Measurements from ENCODE around the gene PRRT1B.

PRRT1B gene

GRCh38 chr9:131562032-131562959 lies 17.0 kb downstream of the PRRT1B start:
- H3K36me3 ChIP-seq (ENCODE audit: control insufficient read depth, insufficient read depth, low read length): no peaks in the 10 kb centered on the region
- no peak overlapping the region for H3K4me3 ChIP-seq (ENCODE audit: low read length)
- H3K27ac ChIP-seq (ENCODE audit: low read depth, low read length): no peak overlapping the region
- H3K9ac ChIP-seq (ENCODE audit: low read length): no peak overlapping the region
- no peaks in the 10 kb centered on the region for H3K27me3 ChIP-seq (ENCODE audit: control insufficient read depth, insufficient read depth, low read length)
- H3K4me1 ChIP-seq (ENCODE audit: control insufficient read depth, insufficient read depth, low read length): no peaks in the 10 kb centered on the region

DNA sequence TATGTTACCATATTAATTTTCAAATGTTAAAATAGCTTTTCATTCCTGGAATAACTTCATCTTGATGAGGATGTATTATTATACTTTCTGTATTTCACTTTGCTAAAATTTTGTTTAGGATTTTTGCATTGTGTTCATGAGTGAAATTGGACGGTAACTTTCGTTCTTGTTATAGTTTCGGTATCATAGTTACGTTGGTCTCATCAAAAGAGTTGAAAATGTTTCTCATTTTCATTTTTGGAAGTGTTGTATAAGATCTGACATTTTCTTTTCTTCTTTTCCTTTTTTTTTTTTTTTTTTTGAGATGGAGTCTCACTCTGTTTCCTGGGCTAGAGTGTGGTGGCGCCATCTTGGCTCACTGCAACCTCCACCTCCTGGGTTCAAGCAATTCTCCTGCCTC lies 20.0 kb downstream of the PRRT1B start:
- Histone ChIP-seq H3K27me3 (ENCODE audit: control insufficient read depth, insufficient read depth, low read length) (no peaks in the 10 kb centered on the region), H3K9ac (ENCODE audit: low read length) (no peak overlapping the region), H3K36me3 (ENCODE audit: control insufficient read depth, insufficient read depth, low read length) (peaks cover 2% of the 10 kb centered on the region), H3K4me1 (ENCODE audit: control insufficient read depth, insufficient read depth, low read length) (no peaks in the 10 kb centered on the region), H3K27ac (ENCODE audit: low read depth, low read length) (no peak overlapping the region), H3K4me3 (ENCODE audit: low read length) (no peak overlapping the region)

DNA sequence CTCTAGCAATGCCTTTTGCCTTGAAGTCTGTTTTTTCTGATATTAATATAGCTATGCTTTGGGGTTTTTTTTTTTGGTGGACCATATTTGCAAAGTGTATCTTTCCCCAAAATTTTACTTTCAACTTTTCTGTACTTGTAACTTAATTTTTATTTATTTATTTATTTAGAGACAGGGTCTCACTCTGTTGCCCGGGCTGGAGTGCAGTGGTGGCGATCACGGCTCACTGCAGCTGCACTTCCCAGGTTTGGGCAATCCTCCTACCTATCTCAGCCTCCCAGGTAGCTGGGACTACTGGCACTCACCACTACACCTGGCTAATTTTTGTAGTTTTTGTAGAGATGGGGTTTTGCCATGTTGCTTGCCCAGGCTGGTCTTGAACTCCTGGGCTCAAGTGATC lies 20.8 kb downstream of the PRRT1B start:
- no peak overlapping the region for H3K4me3 ChIP-seq (ENCODE audit: low read length)
- H3K4me1 ChIP-seq (ENCODE audit: control insufficient read depth, insufficient read depth, low read length): no peaks in the 10 kb centered on the region
- peaks cover 2% of the 10 kb centered on the region for H3K36me3 ChIP-seq (ENCODE audit: control insufficient read depth, insufficient read depth, low read length)
- H3K9ac ChIP-seq (ENCODE audit: low read length): no peak overlapping the region
- H3K27ac ChIP-seq (ENCODE audit: low read depth, low read length): no peak overlapping the region
- H3K27me3 ChIP-seq (ENCODE audit: control insufficient read depth, insufficient read depth, low read length): no peaks in the 10 kb centered on the region

- no peak overlapping the region for H3K27ac ChIP-seq (ENCODE audit: low read depth, low read length)
- H3K27me3 ChIP-seq (ENCODE audit: control insufficient read depth, insufficient read depth, low read length): no peaks in the 10 kb centered on the region
- H3K4me3 ChIP-seq (ENCODE audit: low read length): no peak overlapping the region
- no peaks in the 10 kb centered on the region for H3K4me1 ChIP-seq (ENCODE audit: control insufficient read depth, insufficient read depth, low read length)
- H3K36me3 ChIP-seq (ENCODE audit: control insufficient read depth, insufficient read depth, low read length): peaks cover 2% of the 10 kb centered on the region
- H3K9ac ChIP-seq (ENCODE audit: low read length): no peak overlapping the region
Measured at GRCh38 chr9:131567910-131568309, 22.6 kb downstream of the PRRT1B start.

DNA sequence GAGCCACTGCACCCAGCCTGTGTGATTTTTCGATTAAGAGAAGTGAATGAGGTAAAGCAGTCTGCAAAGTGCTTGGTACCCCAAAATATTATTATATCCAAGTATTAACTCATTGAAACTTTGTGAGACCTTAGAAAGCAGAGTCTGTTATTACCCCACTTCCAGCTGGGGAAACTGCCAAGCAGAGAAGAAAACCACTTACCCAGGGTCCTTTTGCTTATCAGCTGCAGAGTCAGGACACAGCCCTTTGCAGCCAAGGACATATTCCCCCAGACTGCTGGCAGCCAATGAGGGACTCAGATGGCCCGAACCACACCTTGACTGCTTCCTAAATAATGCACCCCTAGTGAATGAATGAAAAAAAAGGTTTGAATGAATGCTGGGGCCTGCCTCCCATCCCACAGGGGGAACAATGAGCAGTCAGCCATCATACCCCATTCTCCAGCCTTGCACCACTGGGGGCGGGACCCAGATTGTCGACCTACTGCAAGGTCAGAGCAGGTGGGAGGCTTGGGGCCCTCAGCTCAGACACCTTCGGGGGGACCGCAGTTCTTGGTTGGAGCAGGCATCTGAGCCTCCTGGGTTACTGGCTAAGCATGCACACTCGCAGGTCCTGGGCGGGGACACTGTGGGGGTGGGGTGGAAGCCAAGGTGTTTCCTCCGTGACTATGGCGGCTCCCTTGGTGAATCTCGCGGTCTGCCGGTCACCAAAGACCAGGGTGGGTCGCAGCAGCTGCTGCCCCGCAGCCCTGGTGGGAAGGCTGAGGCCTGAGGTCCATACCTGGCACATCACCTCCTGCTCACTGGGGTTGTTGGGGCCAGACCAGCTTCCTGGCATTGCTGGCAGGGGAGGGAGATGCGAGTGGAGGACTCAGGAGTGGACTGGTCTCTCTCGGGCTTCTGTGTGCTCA lies 29.7 kb downstream of the PRRT1B start:
- H3K27me3 ChIP-seq (ENCODE audit: control insufficient read depth, insufficient read depth, low read length): no peaks in the 10 kb centered on the region
- peaks cover 13% of the 10 kb centered on the region for H3K36me3 ChIP-seq (ENCODE audit: control insufficient read depth, insufficient read depth, low read length)
- no peak overlapping the region for H3K4me3 ChIP-seq (ENCODE audit: low read length)
- H3K4me1 ChIP-seq (ENCODE audit: control insufficient read depth, insufficient read depth, low read length): no peaks in the 10 kb centered on the region
- H3K27ac ChIP-seq (ENCODE audit: low read depth, low read length): no peak overlapping the region
- H3K9ac ChIP-seq (ENCODE audit: low read length): no peak overlapping the region

GRCh38 chr9:131575946-131576853 lies 30.9 kb downstream of the PRRT1B start:
- no peak overlapping the region for H3K27ac ChIP-seq (ENCODE audit: low read depth, low read length)
- H3K4me1 ChIP-seq (ENCODE audit: control insufficient read depth, insufficient read depth, low read length): no peaks in the 10 kb centered on the region
- no peak overlapping the region for H3K4me3 ChIP-seq (ENCODE audit: low read length)
- peaks cover 19% of the 10 kb centered on the region for H3K36me3 ChIP-seq (ENCODE audit: control insufficient read depth, insufficient read depth, low read length)
- H3K9ac ChIP-seq (ENCODE audit: low read length): no peak overlapping the region
- no peaks in the 10 kb centered on the region for H3K27me3 ChIP-seq (ENCODE audit: control insufficient read depth, insufficient read depth, low read length)

DNA sequence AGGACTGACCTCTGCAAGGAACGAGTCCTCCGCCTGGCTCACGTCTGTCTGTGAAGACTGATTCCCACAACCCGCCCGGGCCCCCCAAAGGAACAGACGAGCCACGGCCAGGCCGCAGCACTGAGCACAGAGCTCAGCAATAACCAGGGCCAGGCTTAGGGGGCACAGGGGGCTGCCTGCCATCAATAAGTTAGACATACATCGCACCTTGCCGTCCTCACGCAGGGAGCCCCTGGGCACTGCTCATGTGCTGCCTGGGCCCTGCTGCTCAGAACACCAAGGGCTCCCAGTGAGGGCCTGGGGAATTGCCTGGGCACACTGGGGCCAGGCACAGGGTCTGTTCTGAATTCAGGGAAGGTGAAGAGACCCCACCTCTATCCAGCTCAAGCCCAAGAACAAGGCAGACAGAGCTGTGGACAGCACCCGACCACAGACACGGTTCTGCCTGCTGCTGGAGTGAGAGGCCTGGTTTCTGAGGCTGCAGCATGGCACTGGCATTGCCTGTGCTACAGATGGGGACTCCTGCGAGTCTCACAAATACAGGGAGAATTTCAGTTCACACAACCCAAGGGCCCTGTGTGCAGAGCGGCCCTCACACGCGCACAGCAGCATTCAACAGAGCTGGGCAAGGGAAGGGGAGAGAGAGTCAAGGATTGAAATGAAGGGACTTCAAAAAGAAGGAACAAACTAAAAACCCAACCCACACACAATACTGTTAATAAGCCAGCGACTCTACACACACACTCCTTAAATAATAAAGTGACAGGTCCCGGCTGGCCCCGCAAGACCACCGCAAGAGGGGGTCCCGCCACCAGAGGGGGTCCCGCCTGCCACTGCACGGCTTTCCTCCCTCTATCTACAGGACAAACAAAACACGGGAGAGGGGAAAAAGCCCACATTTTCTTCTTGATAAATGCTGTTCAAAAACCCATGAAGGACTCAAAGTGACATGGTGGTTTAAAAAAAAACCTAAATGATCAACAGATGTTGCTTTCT lies 32.0 kb downstream of the PRRT1B start:
- H3K4me3 ChIP-seq (ENCODE audit: low read length): no peak overlapping the region
- H3K27ac ChIP-seq (ENCODE audit: low read depth, low read length): no peak overlapping the region
- H3K27me3 ChIP-seq (ENCODE audit: control insufficient read depth, insufficient read depth, low read length): no peaks in the 10 kb centered on the region
- H3K4me1 ChIP-seq (ENCODE audit: control insufficient read depth, insufficient read depth, low read length): no peaks in the 10 kb centered on the region
- no peak overlapping the region for H3K9ac ChIP-seq (ENCODE audit: low read length)
- H3K36me3 ChIP-seq (ENCODE audit: control insufficient read depth, insufficient read depth, low read length): peaks cover 26% of the 10 kb centered on the region

DNA sequence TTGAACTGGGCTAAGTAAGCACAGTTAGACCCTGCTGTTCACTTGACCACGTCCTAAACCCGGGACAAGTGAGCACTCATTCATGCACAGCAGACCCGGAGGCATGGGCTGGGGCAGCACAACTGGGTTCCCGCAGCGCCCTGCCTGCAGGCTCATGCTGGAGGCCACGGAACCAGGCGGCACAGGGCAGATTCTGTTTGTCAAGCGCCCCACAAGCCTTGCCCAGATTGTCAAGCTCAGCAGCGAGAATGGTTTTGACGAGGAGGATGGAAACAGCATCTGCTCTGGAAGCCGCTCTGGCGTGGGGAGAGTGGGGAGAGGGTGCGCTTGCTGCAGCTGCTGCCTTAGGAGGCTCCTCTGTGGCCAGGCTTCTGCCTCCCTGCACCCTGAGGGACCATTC lies 32.7 kb downstream of the PRRT1B start:
- H3K27me3 ChIP-seq (ENCODE audit: control insufficient read depth, insufficient read depth, low read length): no peaks in the 10 kb centered on the region
- no peak overlapping the region for H3K9ac ChIP-seq (ENCODE audit: low read length)
- H3K4me3 ChIP-seq (ENCODE audit: low read length): no peak overlapping the region
- H3K36me3 ChIP-seq (ENCODE audit: control insufficient read depth, insufficient read depth, low read length): peaks cover 32% of the 10 kb centered on the region
- no peak overlapping the region for H3K27ac ChIP-seq (ENCODE audit: low read depth, low read length)
- no peaks in the 10 kb centered on the region for H3K4me1 ChIP-seq (ENCODE audit: control insufficient read depth, insufficient read depth, low read length)

DNA sequence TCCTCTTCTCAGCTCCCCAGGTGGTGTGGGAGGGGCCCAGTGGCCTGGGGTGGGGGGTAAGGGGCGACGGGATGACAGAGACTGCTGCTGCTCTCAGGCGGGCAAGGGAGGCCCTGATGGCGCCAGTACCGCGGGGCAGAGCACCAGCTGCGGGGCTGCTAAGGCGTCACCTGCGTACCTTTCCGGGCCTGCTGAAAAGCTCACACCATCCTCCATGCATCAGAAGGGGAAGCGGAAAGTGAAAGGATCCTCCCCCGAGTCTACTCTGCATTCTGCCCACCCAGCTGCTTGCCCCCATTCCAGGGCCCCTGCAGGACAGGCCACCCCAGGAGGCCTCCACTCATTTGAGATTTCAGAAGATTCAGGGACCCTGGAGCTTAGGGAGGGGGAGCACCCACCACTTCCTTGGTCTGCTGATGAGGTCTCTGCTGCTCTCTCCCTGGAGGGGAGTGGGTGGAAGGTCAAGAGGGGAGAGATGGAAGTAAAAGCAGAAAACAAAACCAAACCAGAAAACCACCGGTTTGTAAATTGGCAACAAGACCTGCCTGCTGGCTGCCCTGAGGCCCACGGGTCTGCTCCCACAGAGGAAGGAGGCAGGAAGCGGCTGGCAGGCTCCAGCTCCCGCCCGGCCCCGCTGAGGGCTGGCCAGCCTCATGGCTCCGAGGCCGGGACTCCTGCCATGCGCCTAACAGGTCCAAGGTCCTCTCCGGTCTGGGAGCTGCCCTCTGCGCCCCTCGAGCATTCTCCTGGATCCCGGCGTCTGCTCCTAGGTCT lies 33.6 kb downstream of the PRRT1B start:
- H3K4me1 ChIP-seq (ENCODE audit: control insufficient read depth, insufficient read depth, low read length): no peaks in the 10 kb centered on the region
- H3K27ac ChIP-seq (ENCODE audit: low read depth, low read length): no peak overlapping the region
- H3K9ac ChIP-seq (ENCODE audit: low read length): no peak overlapping the region
- H3K36me3 ChIP-seq (ENCODE audit: control insufficient read depth, insufficient read depth, low read length): peaks cover 40% of the 10 kb centered on the region
- H3K27me3 ChIP-seq (ENCODE audit: control insufficient read depth, insufficient read depth, low read length): no peaks in the 10 kb centered on the region
- no peak overlapping the region for H3K4me3 ChIP-seq (ENCODE audit: low read length)

GRCh38 chr9:131579789-131580211 lies 34.5 kb downstream of the PRRT1B start:
- no peak overlapping the region for H3K9ac ChIP-seq (ENCODE audit: low read length)
- no peaks in the 10 kb centered on the region for H3K4me1 ChIP-seq (ENCODE audit: control insufficient read depth, insufficient read depth, low read length)
- H3K27ac ChIP-seq (ENCODE audit: low read depth, low read length): no peak overlapping the region
- no peak overlapping the region for H3K4me3 ChIP-seq (ENCODE audit: low read length)
- no peaks in the 10 kb centered on the region for H3K27me3 ChIP-seq (ENCODE audit: control insufficient read depth, insufficient read depth, low read length)
- peaks cover 40% of the 10 kb centered on the region for H3K36me3 ChIP-seq (ENCODE audit: control insufficient read depth, insufficient read depth, low read length)

All from rectal smooth muscle tissue (tissue), 1 donor.